Lower lobe of right lung (tissue), 2 donors: ENCODE measurements around the gene FMNL2. TPM values are rescaled to one million over a fixed set of nuclear protein-coding genes. Genes with fewer than 3 reads are reported as not detected.

Source experiments
- ATAC-seq, 2 donors: fragments of 200-7000 bp; cut with Tn5 transposase; one replicate each; pipeline ENCODE4 v1.9.1; 2020 to 2022; ENCODE audit warnings: mild to moderate bottlenecking in 2 of 2, moderate library complexity in 2 of 2
- DNase-seq: peaks from one replicate; pipeline ENCODE4 v3.0.0-alpha.2; 2020
- H3K27ac ChIP-seq: fragments of 200-600 bp; one replicate; pipeline ENCODE4 v1.8.0; 2022
- H3K27me3 ChIP-seq: fragments of 200-600 bp; one replicate; pipeline ENCODE4 v1.8.0; 2022; ENCODE audit warnings: low read depth
- H3K36me3 ChIP-seq: fragments of 200-600 bp; one replicate; pipeline ENCODE4 v1.8.0; 2022; ENCODE audit warnings: mild to moderate bottlenecking
- H3K4me1 ChIP-seq: fragments of 200-600 bp; one replicate; pipeline ENCODE4 v1.8.0; 2022
- H3K4me3 ChIP-seq: fragments of 200-600 bp; one replicate; pipeline ENCODE4 v1.8.0; 2022; ENCODE audit warnings: mild to moderate bottlenecking
- H3K9me3 ChIP-seq: fragments of 200-600 bp; one replicate; pipeline ENCODE4 v1.8.0; 2022
- CTCF ChIP-seq: fragments of 200-600 bp; IDR thresholded peaks from one replicate; pipeline ENCODE4 v1.8.0; 2022; ENCODE audit warnings: antibody characterized with exemption, mild to moderate bottlenecking
- intact Hi-C: fragments of 100-400 bp; cut with DNase I; formaldehyde crosslinking; loops from one replicate; pipeline ENCODE4 v1.11.0; 2022
- total RNA-seq: library from RNA; stranded (reverse); fragmentation: NEBNext Ultra II Directional; extraction: Animal tissue kit (Norgen Biotek cat#: 25700); gene quantifications from one replicate; pipeline ENCODE4 v1.2.1, GENCODE V29; 2021
- donor health status: DM: no; HTN: yes; CAD: no; lungs with severe emphysema.

The FMNL2 gene
- total RNA-seq, 1 donor from 2014 or later: 77.9 TPM

GRCh38 chr2:152497481-152498052 lies 162.6 kb downstream of the FMNL2 start:
- DNase-seq: no peak
- no peaks in the 10 kb centered on the region for H3K9me3 ChIP-seq
- peak; percentile 21 to 32 for ATAC-seq

GRCh38 chr2:152499331-152499816 lies 164.4 kb downstream of the FMNL2 start:
- Histone ChIP-seq H3K27ac (peak overlapping the region; percentile 66), H3K4me3 (no peak overlapping the region), H3K27me3 (no peaks in the 10 kb centered on the region), H3K9me3 (no peaks in the 10 kb centered on the region), H3K36me3 (no peaks in the 10 kb centered on the region), H3K4me1 (peaks cover 30% of the 10 kb centered on the region)
- ATAC-seq (no peak), DNase-seq (no peak)
- intact Hi-C loops: no loop called here
- TF ChIP-seq CTCF: no peak

More at GRCh38 chr2:152497481-152498052, 162.6 kb downstream of the FMNL2 start:
- Histone ChIP-seq H3K4me3 (no peak overlapping the region), H3K27ac (peak overlapping the region; percentile 31), H3K36me3 (no peaks in the 10 kb centered on the region), H3K4me1 (peaks cover 40% of the 10 kb centered on the region), H3K27me3 (no peaks in the 10 kb centered on the region)
- intact Hi-C loops: no loop called here
- no peak for TF ChIP-seq CTCF

GRCh38 chr2:152499896-152500735 lies 165.1 kb downstream of the FMNL2 start:
- DNase-seq (no peak), ATAC-seq (peak; percentile 82 to 92)
- H3K4me1 ChIP-seq: peaks cover 30% of the 10 kb centered on the region
- TF ChIP-seq CTCF: no peak
- H3K27ac ChIP-seq: peak overlapping the region; percentile 66
- no peak overlapping the region for H3K4me3 ChIP-seq
- no peaks in the 10 kb centered on the region for H3K9me3 ChIP-seq
- intact Hi-C loops: no loop called here
- no peaks in the 10 kb centered on the region for H3K36me3 ChIP-seq
- H3K27me3 ChIP-seq: no peaks in the 10 kb centered on the region

- H3K27me3 ChIP-seq: no peaks in the 10 kb centered on the region
- DNase-seq: no peak
- H3K4me3 ChIP-seq: no peak overlapping the region
- H3K4me1 ChIP-seq: peaks cover 30% of the 10 kb centered on the region
- ATAC-seq: no peak
- H3K36me3 ChIP-seq: no peaks in the 10 kb centered on the region
- no peaks in the 10 kb centered on the region for H3K9me3 ChIP-seq
- no peak for TF ChIP-seq CTCF
- intact Hi-C loops: no loop called here
- H3K27ac ChIP-seq: peak overlapping the region; percentile 51
Observed at GRCh38 chr2:152500772-152501171, 165.8 kb downstream of the FMNL2 start.

- no peak for DNase-seq
- H3K9me3 ChIP-seq: no peaks in the 10 kb centered on the region
- no peaks in the 10 kb centered on the region for H3K36me3 ChIP-seq
- H3K4me3 ChIP-seq: no peak overlapping the region
- peaks cover 30% of the 10 kb centered on the region for H3K4me1 ChIP-seq
- H3K27me3 ChIP-seq: no peaks in the 10 kb centered on the region
- no peak for ATAC-seq
- no peak for TF ChIP-seq CTCF
- no peak overlapping the region for H3K27ac ChIP-seq
- intact Hi-C loops: no loop called here
Observed at GRCh38 chr2:152501666-152502065, 166.7 kb downstream of the FMNL2 start.
